Thoracic aorta (tissue), 2 donors: ENCODE results near the gene MED13L. TPM values are rescaled to one million over a fixed set of nuclear protein-coding genes. Genes with fewer than 3 reads are reported as not detected.
A peak's percentile ranks its signal among the peaks of the same experiment; 100 is the strongest.
"Not testable (repeated sequence)": the region's sequence is repeated elsewhere in the genome, so short reads cannot be mapped to it uniquely, and the experiment has no call there.

Experiments used
- ATAC-seq: fragments of 150-250 bp; one replicate; pipeline ENCODE4 v1.8.0; 2017; ENCODE audit warnings: low read depth; ENCODE audit not compliant: insufficient number of reproducible peaks, low FRiP score
- DNase-seq: peaks from one replicate; pipeline ENCODE4 v3.0.0-alpha.2; 2020; ENCODE audit warnings: low spot score
- H3K27ac ChIP-seq, 2 donors: fragments of 200-600 bp; sonication (generic); 1 replicate in 1 of 2; 2 replicates in 1 of 2; pipeline ENCODE4 v1.5.1; 2016; ENCODE audit warnings: mild to moderate bottlenecking in 2 of 2, moderate library complexity in 2 of 2
- H3K27me3 ChIP-seq: fragments of 200-600 bp; sonication (generic); replicated peaks from 2 replicates; pipeline ENCODE4 v1.6.0; 2016; ENCODE audit warnings: mild to moderate bottlenecking; ENCODE audit not compliant: insufficient read depth
- H3K36me3 ChIP-seq: fragments of 200-600 bp; sonication (generic); one replicate; pipeline ENCODE4 v1.5.1; 2016
- H3K4me1 ChIP-seq, 2 donors: fragments of 200-600 bp; sonication (generic); 1 replicate in 1 of 2; 2 replicates in 1 of 2; pipeline versions ENCODE4 v1.5.1 to v1.6.0; 2016; ENCODE audit warnings: low read depth in 2 of 2, mild to moderate bottlenecking in 1 of 2; ENCODE audit not compliant: control insufficient read depth in 1 of 2
- H3K4me3 ChIP-seq: fragments of 200-600 bp; sonication (generic); 2 replicates; pipeline ENCODE4 v1.5.1; 2016; ENCODE audit warnings: mild to moderate bottlenecking
- H3K9me3 ChIP-seq: fragments of 200-600 bp; sonication (generic); 2 replicates; pipeline ENCODE4 v1.5.1; 2016
- total RNA-seq, 2 donors: library from RNA; depleted of rRNA; stranded (reverse); fragments of >200 nt; gene quantifications; one replicate each; pipeline versions ENCODE4 v1.1.0 to v1.2.3, GENCODE V29; 2016
- TF ChIP-seq, protein P1 (sequence below): fragments of 200-600 bp; sonication (generic); IDR thresholded peaks from one replicate; pipeline ENCODE4 v1.5.1; 2019; ENCODE audit warnings: antibody characterized with exemption

The MED13L gene
- total RNA-seq, 2 donors from 2014 or later, result 186 to 221 TPM

DNA sequence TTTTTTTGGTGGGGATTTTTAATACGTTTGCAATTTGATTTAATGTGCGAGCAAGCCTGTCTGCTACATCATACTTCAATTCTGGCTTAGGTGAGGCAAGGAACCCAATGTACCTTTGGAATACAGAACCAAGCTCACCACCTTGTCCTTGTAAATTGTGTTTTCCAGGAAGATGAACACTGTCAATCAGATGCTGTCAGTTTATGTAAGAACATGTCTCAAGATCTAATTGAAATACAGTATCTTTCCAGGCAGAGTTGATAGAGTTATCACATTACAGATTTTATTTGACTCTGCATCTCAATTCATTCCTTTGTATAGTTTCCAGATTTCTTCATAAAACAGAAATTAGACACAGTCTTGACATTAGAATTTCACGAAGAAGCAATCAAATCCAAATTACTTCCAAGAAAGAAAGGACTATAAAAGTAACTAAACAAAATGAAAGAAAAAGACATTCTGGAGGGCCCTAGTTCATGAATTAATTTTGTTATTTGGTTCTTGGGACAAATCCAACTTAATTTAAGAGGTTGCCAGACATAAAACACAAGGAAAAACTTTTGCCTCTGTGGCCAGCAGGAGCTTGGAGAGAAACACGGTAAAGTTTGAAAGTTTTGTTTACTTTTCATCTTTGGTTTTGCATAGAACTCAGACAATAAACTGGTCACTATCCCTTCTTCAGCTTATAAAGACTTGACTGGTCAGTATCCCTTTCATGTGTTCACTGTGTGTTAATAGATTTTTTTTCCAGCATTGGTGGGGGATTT, 16.4 kb upstream of the MED13L start:
- ATAC-seq, result no peak

DNA sequence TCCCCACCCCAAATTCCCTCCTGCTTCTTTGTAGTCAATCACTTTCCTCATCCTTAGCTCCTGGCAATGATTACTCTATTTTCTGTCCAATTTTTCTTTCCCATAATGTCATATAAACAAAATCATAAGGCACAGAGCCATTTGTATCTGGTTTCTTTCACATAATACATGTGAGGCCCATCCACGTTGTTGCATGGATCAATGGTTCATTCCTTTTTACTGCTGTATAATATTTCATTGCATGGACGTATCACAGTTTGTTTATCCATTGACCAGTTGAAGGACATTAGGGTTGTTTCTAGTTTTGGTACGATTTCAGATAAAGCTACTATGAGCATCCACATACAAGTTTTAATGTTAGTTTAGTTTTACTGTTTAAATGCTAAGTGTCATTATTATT, 13.7 kb upstream of the MED13L start:
- no peak overlapping the region for H3K27ac ChIP-seq
- H3K27me3 ChIP-seq, result no peaks in the 10 kb centered on the region
- H3K4me3 ChIP-seq, result no peak overlapping the region
- TF ChIP-seq, protein P1, sequence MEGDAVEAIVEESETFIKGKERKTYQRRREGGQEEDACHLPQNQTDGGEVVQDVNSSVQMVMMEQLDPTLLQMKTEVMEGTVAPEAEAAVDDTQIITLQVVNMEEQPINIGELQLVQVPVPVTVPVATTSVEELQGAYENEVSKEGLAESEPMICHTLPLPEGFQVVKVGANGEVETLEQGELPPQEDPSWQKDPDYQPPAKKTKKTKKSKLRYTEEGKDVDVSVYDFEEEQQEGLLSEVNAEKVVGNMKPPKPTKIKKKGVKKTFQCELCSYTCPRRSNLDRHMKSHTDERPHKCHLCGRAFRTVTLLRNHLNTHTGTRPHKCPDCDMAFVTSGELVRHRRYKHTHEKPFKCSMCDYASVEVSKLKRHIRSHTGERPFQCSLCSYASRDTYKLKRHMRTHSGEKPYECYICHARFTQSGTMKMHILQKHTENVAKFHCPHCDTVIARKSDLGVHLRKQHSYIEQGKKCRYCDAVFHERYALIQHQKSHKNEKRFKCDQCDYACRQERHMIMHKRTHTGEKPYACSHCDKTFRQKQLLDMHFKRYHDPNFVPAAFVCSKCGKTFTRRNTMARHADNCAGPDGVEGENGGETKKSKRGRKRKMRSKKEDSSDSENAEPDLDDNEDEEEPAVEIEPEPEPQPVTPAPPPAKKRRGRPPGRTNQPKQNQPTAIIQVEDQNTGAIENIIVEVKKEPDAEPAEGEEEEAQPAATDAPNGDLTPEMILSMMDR, result no peak
- no peaks in the 10 kb centered on the region for H3K9me3 ChIP-seq
- H3K36me3 ChIP-seq, result no peaks in the 10 kb centered on the region
- no peak for ATAC-seq
- peaks cover 0 to 21% of the 10 kb centered on the region in 2 donors for H3K4me1 ChIP-seq
- DNase-seq, result no peak

More for the DNA sequence above, 16.4 kb upstream of the MED13L start:
- TF ChIP-seq, protein P1, result no peak
- H3K27ac ChIP-seq, result peak overlapping the region in 1 of 2 donors; percentile 15
- no peak for DNase-seq
- no peaks in the 10 kb centered on the region for H3K36me3 ChIP-seq
- no peaks in the 10 kb centered on the region for H3K9me3 ChIP-seq
- H3K27me3 ChIP-seq, result no peaks in the 10 kb centered on the region
- peaks cover under 1 to 31% of the 10 kb centered on the region in 2 donors for H3K4me1 ChIP-seq
- no peak overlapping the region for H3K4me3 ChIP-seq

DNA sequence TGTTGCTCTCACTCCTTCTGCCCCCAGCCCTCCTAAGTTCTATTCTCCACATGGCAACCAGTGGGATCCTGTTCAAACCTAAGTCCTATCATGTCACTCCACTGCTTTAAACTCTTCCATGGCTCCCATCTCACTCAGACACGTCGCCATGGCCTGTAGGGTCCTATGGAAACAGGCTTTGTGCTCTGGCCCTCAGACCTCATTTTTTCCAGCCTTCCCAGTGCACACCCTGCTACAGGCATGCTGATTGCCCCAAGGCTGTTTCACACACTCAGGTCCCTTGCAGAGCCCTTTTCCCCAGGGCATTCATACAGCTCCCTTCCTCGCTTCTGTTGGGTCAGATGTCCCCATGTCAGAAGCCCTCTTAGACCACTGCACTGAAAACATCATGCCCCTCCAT, 11.2 kb upstream of the MED13L start:
- no peaks in the 10 kb centered on the region for H3K9me3 ChIP-seq
- TF ChIP-seq, protein P1, result no peak
- no peak overlapping the region for H3K27ac ChIP-seq
- H3K4me1 ChIP-seq, result peaks cover 0 to 16% of the 10 kb centered on the region in 2 donors
- DNase-seq, result no peak
- no peak overlapping the region for H3K4me3 ChIP-seq
- H3K27me3 ChIP-seq, result no peaks in the 10 kb centered on the region
- no peaks in the 10 kb centered on the region for H3K36me3 ChIP-seq
- no peak for ATAC-seq

DNA sequence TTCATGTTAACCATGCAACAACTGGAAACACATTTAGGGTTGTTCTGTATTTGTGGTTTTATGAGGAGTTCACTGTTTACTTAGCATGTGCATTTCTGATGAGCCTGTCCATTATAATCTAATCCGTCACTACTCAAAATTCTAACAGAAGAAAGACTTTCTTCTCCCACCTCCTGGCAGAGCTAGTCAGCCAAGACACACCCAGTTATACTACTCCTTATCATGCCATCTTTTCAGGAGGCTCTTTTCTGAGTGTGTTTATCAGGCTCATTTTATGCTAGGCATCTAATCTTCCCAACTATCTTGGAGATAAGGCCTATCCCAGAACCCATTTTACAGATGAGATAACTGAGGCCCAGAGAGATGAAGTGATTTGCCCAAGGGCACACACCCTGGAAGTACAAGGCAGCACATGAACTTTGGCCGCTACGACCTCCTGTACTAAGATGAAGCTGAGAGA, 10.4 kb upstream of the MED13L start:
- no peak overlapping the region for H3K27ac ChIP-seq
- H3K4me3 ChIP-seq, result no peak overlapping the region
- no peaks in the 10 kb centered on the region for H3K27me3 ChIP-seq
- ATAC-seq (no peak), DNase-seq (no peak)
- peaks cover 0 to 13% of the 10 kb centered on the region in 2 donors for H3K4me1 ChIP-seq
- no peaks in the 10 kb centered on the region for H3K36me3 ChIP-seq
- TF ChIP-seq, protein P1, result no peak
- H3K9me3 ChIP-seq, result no peaks in the 10 kb centered on the region

DNA sequence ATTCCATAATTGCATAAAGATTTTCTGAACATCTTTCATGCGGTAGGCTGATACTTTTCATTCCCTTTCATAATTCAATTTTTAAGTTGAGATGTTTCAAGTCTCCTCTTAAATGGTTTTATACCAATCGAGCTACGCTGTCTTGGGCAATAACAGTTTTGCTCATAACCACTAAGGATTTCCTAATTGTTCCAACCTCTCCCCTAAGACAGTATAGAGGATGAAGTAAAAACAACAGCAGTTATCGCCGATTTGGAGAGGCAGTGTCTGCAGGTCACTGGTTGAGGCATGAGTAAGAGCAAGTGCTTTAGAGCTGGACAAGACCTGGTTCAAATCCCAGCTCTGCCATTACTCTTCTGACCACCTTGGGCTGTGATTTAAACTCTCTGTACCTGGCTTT, 6.9 kb upstream of the MED13L start:
- peaks cover 0 to 13% of the 10 kb centered on the region in 2 donors for H3K4me1 ChIP-seq
- no peaks in the 10 kb centered on the region for H3K36me3 ChIP-seq
- DNase-seq, result no peak
- H3K4me3 ChIP-seq, result no peak overlapping the region
- H3K27ac ChIP-seq, result no peak overlapping the region
- TF ChIP-seq, protein P1, result no peak
- H3K9me3 ChIP-seq, result no peaks in the 10 kb centered on the region
- ATAC-seq, result no peak
- no peaks in the 10 kb centered on the region for H3K27me3 ChIP-seq

DNA sequence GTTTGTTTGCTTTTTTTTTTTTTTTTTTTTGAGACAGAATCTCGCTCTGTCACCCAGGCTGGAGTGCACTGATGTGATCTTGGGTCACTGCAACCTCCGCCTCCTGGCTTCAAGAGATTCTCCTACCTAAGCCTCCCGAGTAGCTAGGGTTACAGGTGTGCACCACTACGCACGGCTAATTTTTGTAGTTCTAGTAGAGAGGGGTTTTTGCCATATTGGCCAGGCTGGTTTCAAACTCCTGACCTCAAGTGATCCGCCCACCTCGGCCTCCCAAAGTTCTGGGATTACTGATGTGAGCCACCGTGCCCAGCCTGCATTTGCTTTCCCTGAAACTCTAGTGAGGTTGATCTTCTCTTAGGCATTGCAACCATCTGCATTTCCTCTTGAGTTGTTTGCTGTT, 6.4 kb upstream of the MED13L start:
- H3K9me3 ChIP-seq, ATAC-seq, H3K27ac ChIP-seq, H3K4me3 ChIP-seq, H3K36me3 ChIP-seq, H3K27me3 ChIP-seq, DNase-seq: not testable (repeated sequence)
- peaks cover 0 to 13% of the 10 kb centered on the region in 2 donors for H3K4me1 ChIP-seq
